Psoas muscle (tissue), 8 donors: ENCODE results near the gene CPSF6. TPM values are rescaled to one million over a fixed set of nuclear protein-coding genes. Genes with fewer than 3 reads are reported as not detected.
"Not testable (repeated sequence)": the region's sequence is repeated elsewhere in the genome, so short reads cannot be mapped to it uniquely, and the experiment has no call there.

Source experiments
- ATAC-seq, 4 donors: fragments of 200-7000 bp; cut with Tn5 transposase; one replicate each; pipeline ENCODE4 v1.9.1; 2020; ENCODE audit warnings: moderate library complexity in 3 of 4, mild to moderate bottlenecking in 2 of 4
- DNase-seq, 2 donors: peaks; one replicate each; pipeline ENCODE4 v3.0.0-alpha.2; 2020
- H3K27ac ChIP-seq: fragments of 200-600 bp; one replicate; pipeline ENCODE4 v1.8.0; 2022
- H3K27me3 ChIP-seq, 3 donors: fragments of 200-600 bp in 1 of 3; one replicate each; pipeline versions ENCODE4 v1.6.1 to v1.8.0; 2013 to 2022; ENCODE audit warnings: low read length in 2 of 3, mild to moderate bottlenecking in 2 of 3, moderate library complexity in 1 of 3; ENCODE audit not compliant: insufficient read depth in 3 of 3
- H3K36me3 ChIP-seq, 2 donors: fragments of 200-600 bp in 1 of 2; one replicate each; pipeline versions ENCODE4 v1.6.1 to v1.8.0; 2013 to 2022; ENCODE audit warnings: low read depth in 1 of 2, mild to moderate bottlenecking in 1 of 2, moderate library complexity in 1 of 2; ENCODE audit not compliant: insufficient read depth in 1 of 2
- H3K4me1 ChIP-seq: fragments of 200-600 bp; one replicate; pipeline ENCODE4 v1.8.0; 2022
- H3K4me3 ChIP-seq: fragments of 200-600 bp; one replicate; pipeline ENCODE4 v1.8.0; 2022; ENCODE audit warnings: mild to moderate bottlenecking
- H3K9me3 ChIP-seq: fragments of 200-600 bp; one replicate; pipeline ENCODE4 v1.8.0; 2022
- CTCF ChIP-seq: fragments of 200-600 bp; IDR thresholded peaks from one replicate; pipeline ENCODE4 v1.8.0; 2022; ENCODE audit warnings: antibody characterized with exemption
- WGBS, 3 donors: extraction: QIAGEN DNeasy Blood & Tissue Kit; methylation state at CpG; one replicate each; pipeline versions ENCODE4 v1.1.6 to v1.1.7; 2013; 5-methylcytosine and 5-hydroxymethylcytosine counted together
- intact Hi-C, 2 donors: fragments of 100-400 bp; cut with DNase I; formaldehyde crosslinking; loops; one replicate each; pipeline versions ENCODE4 v1.11.0 to v1.14.2; 2022
- long read RNA-seq, 2 donors: library from polyadenylated mRNA; unstranded; transcript quantifications; one replicate each; pipeline ENCODE4 v2.0.0, GENCODE V29; 2021
- polyA plus RNA-seq, 3 donors: library from polyadenylated mRNA; stranded (reverse); fragments of 200-250 nt; gene quantifications; one replicate each; pipeline ENCODE4 v1.2.3, GENCODE V29; 2013
- total RNA-seq, 4 donors: library from RNA; stranded (reverse); fragmentation: NEBNext Ultra II Directional in 2 of 4; extraction: Animal tissue kit (Norgen Biotek cat#: 25700) in 2 of 4; gene quantifications; one replicate each; pipeline versions ENCODE4 v1.2.1 to v1.2.4, GENCODE V29; 2021 to 2023
- donor health status: healthy with polysubstance abuse.
- donor health status: DM: no; HTN: no; CAD: no; lungs with moderate emphysema.
- donor health status: Bipolar disorder and iron deficiency.
- donor health status: healthy.
- donor health status: DM: yes; HTN: yes; CAD: no.
- donor health status: DM: no; HTN: no; CAD: no.
- donor health status: DM: no; HTN: no; CAD: no.
- donor health status: DM: yes; HTN: yes; CAD: no.

Gene CPSF6, protein sequence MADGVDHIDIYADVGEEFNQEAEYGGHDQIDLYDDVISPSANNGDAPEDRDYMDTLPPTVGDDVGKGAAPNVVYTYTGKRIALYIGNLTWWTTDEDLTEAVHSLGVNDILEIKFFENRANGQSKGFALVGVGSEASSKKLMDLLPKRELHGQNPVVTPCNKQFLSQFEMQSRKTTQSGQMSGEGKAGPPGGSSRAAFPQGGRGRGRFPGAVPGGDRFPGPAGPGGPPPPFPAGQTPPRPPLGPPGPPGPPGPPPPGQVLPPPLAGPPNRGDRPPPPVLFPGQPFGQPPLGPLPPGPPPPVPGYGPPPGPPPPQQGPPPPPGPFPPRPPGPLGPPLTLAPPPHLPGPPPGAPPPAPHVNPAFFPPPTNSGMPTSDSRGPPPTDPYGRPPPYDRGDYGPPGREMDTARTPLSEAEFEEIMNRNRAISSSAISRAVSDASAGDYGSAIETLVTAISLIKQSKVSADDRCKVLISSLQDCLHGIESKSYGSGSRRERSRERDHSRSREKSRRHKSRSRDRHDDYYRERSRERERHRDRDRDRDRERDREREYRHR
- total RNA-seq (10 to 100 TPM; 20.5 to 36.6 (median 24.9) TPM), polyA plus RNA-seq (10 to 100 TPM; 13.0 to 31.6 (median 16.4) TPM)
- long read RNA-seq, donor 1, full-length matches to known transcripts, result 16 of 27 reads
- long read RNA-seq, donor 1, partial matches to known transcripts, result 4 of 27 reads
- long read RNA-seq, donor 1, other reads (novel, unspliced or antisense), result 7 of 27 reads
- long read RNA-seq, donor 2, full-length matches to known transcripts, result 10 of 20 reads
- long read RNA-seq, donor 2, partial matches to known transcripts, result 2 of 20 reads
- long read RNA-seq, donor 2, other reads (novel, unspliced or antisense), result 8 of 20 reads

DNA sequence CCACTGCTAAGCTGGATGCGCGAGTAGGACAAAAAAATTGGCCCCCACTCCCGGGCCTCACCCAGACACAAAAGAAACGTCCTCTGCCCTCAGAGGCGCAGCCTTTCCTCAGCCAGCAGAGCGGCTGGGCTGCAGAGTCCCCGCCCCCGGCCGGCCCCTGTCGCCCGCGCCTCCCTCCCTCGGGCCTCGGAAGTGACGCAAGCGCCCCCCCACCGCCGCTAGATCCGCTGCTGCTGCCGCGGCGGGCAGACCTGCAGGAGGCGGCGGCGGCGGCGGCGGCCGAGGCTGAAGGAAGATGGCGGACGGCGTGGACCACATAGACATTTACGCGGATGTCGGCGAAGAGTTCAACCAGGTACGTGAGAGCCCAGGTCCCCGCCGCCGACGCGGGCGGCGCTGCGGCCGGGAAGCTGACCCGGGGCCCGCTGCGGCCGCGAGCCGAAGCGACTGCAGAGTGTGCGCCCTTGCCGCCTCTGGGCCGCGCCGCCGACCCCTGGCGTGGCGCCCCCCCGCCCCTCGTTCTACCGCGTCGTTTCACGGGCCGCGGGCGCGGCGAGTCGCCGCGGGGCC, at the start of gene CPSF6:
Gene CPSF6 (plus strand): TSS at position 218 of the 570 bp plus-strand sequence. CDS start 78 bp downstream, at position 296.
- 0 to 2% (median 1%) methylated on average over 33 to 75 of the region's 75 CpGs for WGBS, 3 donors
- DNase-seq, result peak; percentile 96 to 98
- Histone ChIP-seq H3K36me3 (no peaks in the 10 kb centered on the region), H3K27me3 (no peaks in the 10 kb centered on the region), H3K9me3 (no peaks in the 10 kb centered on the region), H3K4me3 (peak within 1 kb of the TSS; percentile 90), H3K4me1 (peaks cover 33% of the 10 kb centered on the region), H3K27ac (peak within 1 kb of the TSS; percentile 93)
- peak; percentile 99 to 100 (median 99) for ATAC-seq
- intact Hi-C loops, result no loop called here
- no peak for TF ChIP-seq CTCF

- H3K4me1 ChIP-seq, result no peaks in the 10 kb centered on the region
- peak; percentile 26 for TF ChIP-seq CTCF
- WGBS, 3 donors, result 62 to 73% (median 65%) methylated on average over 4 of the region's 4 CpGs
- no peak for ATAC-seq
- H3K27me3 ChIP-seq, result no peaks in the 10 kb centered on the region
- no peak overlapping the region for H3K4me3 ChIP-seq
- no peak for DNase-seq
- peaks cover 12% of the 10 kb centered on the region for H3K9me3 ChIP-seq
- intact Hi-C loops, result no loop called here
- no peak overlapping the region for H3K27ac ChIP-seq
- H3K36me3 ChIP-seq, result no peaks in the 10 kb centered on the region
Measured at GRCh38 chr12:69196302-69197288, 42.8 kb upstream of the CPSF6 start.

GRCh38 chr12:69199976-69200375, 39.4 kb upstream of the CPSF6 start:
- ATAC-seq, H3K4me1 ChIP-seq, DNase-seq, H3K4me3 ChIP-seq, H3K36me3 ChIP-seq, intact Hi-C loops, H3K27ac ChIP-seq, H3K27me3 ChIP-seq: not testable (repeated sequence)
- 97 to 98% (median 97%) methylated on average over 1 of the region's 1 CpG for WGBS, 3 donors
- peaks cover 12% of the 10 kb centered on the region for H3K9me3 ChIP-seq

- Histone ChIP-seq H3K36me3 (no peaks in the 10 kb centered on the region), H3K4me3 (no peak overlapping the region), H3K9me3 (peaks cover 8% of the 10 kb centered on the region), H3K27me3 (no peaks in the 10 kb centered on the region), H3K4me1 (no peaks in the 10 kb centered on the region), H3K27ac (no peak overlapping the region)
- TF ChIP-seq CTCF, result no peak
- WGBS, 3 donors, result 38 to 46% (median 42%) methylated on average over 4 of the region's 4 CpGs
- no peak for ATAC-seq
- intact Hi-C loops, result no loop called here
- DNase-seq, result no peak
Measured at GRCh38 chr12:69204191-69204590, 35.2 kb upstream of the CPSF6 start.
